NCI-H748 (cell line): ENCODE measurements around the gene DTNBP1.
A peak's percentile ranks its signal among the peaks of the same experiment; 100 is the strongest.
"Not testable (repeated sequence)": the region's sequence is repeated elsewhere in the genome, so short reads cannot be mapped to it uniquely, and the experiment has no call there.

Source experiments
- DNase-seq: peaks from one replicate; lab custom pipeline; 2025; ENCODE audit not compliant: unreplicated experiment; lab: John Stamatoyannopoulos, UW

DTNBP1 gene

DNA sequence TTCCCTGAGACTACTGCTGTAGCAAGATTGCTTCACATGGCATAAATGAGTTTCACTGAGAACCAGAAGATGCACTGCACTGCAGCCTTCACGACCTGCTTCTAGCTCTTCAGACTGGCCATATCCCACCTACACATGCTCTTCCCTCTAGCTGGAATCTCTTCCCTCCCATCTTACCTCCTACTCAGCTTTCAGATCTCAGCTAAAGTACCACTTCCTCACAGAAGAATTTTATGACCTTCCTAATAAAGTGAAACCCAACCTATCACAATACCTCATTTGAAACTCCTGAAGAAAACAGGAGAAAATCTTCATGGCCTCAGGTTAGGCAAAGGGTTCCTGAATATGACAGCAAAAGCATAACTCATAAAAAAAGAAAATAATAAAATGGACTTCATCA is 99.9 kb downstream of the DTNBP1 start:
- no peak for DNase-seq

DNA sequence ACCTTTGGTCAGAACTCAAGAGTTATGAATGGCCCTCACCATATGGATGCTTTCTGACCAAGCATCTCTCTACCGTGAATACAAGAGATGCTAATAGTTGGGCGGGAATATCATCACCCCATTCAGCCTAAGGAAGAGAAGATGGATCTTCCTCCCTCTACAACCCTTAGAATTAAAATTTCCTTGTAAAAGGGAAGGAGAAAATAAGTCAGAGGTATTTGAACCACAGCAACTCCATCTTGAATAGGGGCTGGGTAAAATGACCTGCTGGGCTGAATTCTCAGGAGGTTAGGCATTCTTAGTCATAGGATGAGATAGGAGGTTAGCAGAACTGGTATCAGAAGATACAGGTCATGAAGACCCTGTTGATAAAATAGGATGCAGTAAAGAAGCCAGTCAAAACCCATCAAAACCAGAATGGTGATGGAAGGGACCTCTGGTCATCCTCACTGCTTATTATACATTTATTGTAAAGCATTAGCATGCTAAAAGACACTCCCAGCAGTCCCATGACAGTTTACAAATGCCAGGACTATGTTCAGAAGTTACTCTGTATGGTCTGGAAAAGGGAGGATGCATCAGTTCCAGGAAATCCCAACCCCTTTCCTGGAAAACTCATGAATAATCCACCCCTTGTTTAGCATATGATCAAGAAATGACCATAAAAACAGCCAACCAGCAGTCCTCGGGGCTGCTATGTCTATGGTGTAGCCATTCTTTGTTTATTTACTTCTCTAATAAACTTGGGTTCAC is 101.2 kb downstream of the DTNBP1 start:
- DNase-seq: no peak

DNA sequence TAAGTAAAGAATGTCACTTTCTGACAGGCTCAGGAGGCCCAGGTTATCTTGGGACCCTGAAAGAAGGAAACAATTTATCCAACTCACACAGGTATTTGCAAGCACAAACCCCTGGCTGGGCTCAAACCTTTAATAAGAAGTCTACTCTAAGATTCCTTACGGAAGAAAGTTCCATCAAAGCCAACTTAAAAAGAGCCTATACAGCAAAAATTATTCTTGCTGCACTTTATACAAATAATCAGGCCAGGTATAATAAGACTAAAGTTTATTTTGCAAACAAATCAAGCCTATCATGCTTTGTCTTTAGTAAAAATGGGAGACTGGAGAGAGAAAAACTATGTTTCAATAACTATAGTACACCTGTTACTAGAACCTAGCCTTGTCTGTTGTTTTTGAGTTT is 102.1 kb downstream of the DTNBP1 start:
- no peak for DNase-seq

- no peak for DNase-seq
Observed at GRCh38 chr6:15557174-15557573, 105.7 kb downstream of the DTNBP1 start.

DNA sequence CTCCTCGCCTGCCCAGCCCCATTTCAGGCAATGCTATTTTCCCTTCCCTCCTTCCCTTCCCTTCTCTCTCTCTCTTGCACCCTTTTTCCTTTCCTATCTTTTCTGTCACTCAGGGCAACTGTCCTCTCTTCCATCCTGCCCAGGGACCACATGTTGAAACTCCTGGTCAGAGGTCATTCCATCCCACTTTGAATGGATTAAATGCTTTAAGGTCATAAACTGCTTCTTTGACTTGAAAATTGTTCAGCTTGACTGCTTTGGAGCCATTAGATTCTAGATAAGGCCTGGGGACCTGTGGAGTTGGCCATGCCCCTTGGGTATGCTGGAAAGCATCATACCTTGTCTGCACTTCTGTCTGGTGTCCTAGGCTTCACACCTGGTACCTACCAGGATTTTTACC is 106.1 kb downstream of the DTNBP1 start:
- no peak for DNase-seq

DNA sequence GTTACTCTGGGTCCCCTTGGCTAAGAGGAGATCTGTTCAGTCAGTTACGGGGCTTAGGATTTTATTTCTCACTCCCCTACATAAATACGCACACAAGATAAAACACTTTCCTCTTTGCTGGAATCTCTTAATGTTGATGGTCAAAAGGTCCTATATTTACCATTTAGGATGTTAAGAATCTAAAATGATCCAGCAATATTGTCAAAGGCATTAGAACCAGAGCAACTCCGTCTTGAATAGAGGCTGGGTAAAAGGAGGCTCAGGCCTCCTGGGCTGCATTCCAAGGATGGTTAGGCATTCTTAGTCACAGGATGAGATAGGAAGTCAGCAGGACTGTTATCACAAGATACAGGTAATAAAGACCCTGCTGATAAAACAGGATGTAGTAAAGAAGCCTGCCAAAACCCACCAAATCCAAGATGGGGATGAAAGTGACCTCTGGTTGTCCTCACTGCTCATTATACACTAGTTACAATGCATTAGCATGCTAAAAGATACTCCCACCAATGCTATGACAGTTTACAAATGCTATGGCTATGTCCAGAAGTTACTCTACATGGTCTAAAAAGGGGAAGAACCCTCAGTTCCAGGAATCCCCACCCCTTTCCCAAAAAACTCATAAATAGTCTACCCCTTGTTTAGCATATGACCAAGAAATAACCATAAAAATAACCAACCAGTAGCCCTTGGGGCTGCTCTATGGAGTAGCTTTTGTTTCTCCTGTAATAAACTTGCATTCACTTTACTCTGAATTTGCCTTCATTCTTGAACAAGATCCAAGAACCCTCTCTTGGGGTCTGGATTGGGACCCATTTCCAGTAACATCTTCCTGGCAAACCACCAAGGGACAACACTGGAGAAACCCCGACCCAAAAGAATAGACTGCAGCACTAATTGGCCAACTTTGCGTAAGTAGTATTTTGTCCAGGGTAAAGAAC is 107.5 kb downstream of the DTNBP1 start:
- DNase-seq: no peak

DNA sequence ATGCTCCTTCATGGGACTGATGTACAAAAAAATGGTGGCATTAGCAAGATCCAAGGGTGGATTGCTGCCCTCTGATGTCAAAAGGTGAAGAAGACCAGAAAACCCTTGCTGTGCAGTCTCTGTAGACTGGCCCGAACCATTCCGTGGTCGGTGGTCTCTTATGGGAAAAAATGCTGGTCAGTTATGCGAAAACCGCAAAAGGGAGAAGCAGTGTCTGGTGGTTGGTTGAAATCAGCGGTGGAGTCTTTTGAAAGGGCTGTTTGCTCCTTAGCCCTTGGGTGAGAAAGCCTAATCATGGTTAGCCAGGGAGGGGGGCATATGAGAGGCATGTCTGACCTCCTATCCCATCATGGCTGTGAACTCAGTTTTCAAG is 108.1 kb downstream of the DTNBP1 start:
- no peak for DNase-seq

DNA sequence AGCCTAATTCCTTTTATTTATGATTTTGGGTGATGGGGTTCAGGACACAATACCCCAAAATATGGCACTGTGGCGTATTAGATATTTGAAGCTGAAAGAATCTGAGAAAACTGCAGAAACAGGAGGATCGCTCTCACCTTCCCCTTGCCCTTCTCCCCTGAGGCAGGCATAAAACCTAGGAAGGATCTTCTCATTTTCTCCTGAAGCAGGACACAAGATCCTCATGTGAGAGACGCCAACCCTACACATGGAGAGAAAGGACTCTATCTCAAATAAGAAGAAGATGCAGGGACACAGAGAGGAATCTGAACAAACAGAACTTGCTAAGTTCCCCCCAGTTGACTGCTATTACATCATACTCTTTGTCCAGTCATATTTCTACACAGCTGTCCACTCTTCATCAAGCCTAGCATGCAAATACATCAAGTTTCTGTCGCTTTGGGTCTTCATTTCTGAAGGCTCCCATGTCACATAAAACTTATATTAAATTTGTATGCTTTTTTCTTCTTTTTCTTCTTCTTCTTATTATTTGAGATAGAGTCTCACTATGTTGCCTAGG is 109.0 kb downstream of the DTNBP1 start:
- DNase-seq: no peak

DNA sequence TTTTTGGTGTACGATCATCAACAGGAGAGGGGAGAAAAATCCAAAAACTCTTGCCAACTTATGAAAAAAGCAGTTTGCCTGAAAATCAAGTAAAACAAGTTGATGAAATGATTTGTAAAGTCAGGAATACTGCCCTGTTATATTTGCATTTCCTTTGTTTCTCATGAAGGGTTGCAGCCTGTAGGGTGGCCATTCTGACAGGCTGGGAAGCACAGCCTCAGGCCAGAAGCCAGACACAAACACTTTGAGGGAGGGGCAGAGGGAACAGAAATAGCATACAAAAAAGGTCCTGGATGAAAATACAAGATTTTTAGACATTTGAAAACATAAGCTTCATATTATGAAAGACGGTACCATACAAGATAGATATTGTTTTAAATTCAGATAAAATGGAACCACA is 109.8 kb downstream of the DTNBP1 start:
- DNase-seq: no peak

- DNase-seq: peak; percentile 35
Observed at GRCh38 chr6:15551798-15552197, 111.0 kb downstream of the DTNBP1 start.

DNA sequence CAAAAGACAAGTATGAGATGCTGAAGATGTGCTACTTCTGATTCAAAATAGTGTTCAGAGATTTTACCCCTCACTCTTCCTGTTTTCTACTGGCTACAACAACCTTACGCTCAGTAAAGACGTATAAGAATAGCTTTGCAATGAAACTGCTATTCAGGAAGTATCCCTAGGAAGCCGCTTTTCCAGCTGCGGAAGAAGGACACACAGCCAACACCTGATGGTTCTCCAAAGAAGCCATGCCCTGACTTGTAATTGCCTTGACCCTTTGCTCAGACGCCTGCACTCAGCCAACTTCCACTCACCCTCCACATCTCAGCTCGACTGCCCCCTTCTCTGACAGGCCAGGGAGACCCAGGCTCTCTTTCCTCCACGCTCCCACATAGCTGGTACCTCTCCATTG is 111.6 kb downstream of the DTNBP1 start:
- DNase-seq: no peak

DNA sequence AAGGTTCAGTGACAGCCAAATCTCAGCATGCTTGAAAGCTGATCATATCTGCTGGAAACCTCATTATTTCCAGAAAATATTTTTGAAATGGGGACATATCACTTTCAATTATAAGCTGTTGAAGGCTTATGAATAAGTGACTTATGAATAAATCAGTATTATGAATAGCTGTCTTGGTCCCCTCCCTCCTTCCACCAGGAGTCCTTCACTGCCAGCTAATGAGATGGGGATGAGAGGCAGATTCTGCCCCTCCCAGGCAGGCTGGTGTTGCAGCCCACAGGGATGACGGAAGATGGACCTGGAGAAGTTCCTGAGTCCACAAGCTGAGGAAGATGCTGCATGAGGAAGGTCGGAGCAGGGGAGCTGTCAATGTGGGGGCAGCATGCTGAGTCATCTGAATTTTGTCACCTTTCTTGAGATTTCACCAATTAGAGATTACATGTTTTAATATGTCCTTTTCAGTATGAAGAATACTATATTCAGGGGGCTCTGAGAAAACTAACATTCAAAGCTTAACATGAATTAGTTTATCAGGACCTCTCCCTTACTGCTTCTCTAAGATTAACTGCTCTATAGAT is 112.2 kb downstream of the DTNBP1 start:
- DNase-seq: no peak

DNA sequence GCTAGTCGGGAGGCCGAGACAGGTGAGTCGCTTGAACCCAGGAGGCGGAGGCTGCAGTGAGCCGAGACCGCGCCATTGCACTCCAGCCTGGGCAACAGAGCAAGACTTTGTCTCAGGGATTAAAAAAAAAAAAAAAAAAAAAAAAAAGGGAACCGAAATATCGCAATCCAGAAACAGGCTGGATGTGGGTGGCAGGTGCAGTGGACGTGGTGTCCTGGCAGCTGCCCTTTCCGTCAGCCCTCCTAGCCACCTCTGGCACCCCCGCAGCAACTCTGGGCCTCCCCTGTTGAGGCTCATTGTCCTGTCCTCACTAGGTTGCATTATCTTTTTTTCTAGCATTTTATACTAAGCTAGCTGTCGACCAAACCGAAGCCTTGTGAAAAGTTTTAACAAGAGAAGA is 113.5 kb downstream of the DTNBP1 start:
- no peak for DNase-seq

- DNase-seq: no peak
Observed at GRCh38 chr6:15547400-15547799, 115.4 kb downstream of the DTNBP1 start.

DNA sequence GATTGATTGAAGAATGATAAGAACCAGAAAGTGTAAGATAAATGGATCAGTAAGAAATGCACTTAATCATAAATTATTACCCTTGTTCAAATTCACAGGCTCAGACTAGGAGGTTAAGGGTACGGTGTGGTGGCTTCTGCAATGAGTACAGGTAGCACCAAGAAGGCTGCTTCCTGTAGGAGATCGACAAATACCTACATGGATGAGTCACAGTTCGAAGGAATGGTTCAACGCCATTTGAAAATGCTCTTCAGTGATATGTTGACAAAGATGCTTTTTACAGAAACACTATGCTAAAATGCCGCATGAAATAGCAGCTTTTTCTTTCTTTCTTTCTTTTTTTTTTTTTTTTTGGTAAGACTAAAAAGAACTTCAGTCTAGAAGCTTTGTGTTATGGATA is 116.2 kb downstream of the DTNBP1 start:
- DNase-seq: no peak

- DNase-seq: no peak
Observed at GRCh38 chr6:15544321-15544900, 118.4 kb downstream of the DTNBP1 start.

- not testable (repeated sequence) for DNase-seq
Observed at GRCh38 chr6:15543332-15543917, 119.4 kb downstream of the DTNBP1 start.

DNA sequence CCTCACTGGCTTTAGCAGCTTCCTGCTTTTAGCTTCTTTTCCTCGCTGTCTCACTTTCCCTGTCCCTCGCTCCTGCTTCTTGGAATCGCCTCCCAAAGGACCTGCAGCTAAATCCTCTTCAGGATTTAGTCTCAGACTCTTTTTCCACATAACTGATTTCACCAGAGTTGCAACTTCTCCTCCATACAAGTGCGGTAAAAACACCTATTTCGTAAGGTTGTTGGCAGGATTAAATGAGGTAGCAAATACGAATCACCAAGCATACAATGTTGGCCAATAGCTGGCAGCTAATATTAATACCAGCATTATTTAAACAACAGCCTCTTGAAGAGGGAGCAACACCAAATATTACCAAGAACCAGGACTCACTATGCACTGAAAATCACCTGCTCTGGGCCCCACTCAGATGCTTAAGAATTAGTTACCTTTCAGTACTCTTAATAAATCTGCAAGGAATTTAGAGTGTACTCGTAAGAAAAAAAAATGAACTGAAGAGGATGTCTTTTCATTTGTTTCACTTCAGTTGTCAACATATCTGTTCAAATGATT is 123.0 kb downstream of the DTNBP1 start:
- no peak for DNase-seq

- DNase-seq: no peak
Observed at GRCh38 chr6:15538766-15539495, 123.9 kb downstream of the DTNBP1 start.

GRCh38 chr6:15538106-15538505 is 124.7 kb downstream of the DTNBP1 start:
- no peak for DNase-seq
